IMR-90 (cell line): Measurements from ENCODE around the gene SCG5.

Source experiments
- BHLHE40 ChIP-seq: fragments of 150-350 bp; IDR thresholded peaks from 2 replicates; pipeline ENCODE4 v1.6.1; 2016; ENCODE audit warnings: mild to moderate bottlenecking, low read depth, low read length
- CEBPB ChIP-seq: IDR thresholded peaks from 2 replicates; pipeline ENCODE4 v1.6.1; 2012; ENCODE audit warnings: low read depth, low read length, improper control_type of control experiment
- CHD1 ChIP-seq: IDR thresholded peaks from 2 replicates; pipeline ENCODE4 v1.6.1; 2012; ENCODE audit warnings: low read depth, low read length, improper control_type of control experiment
- CTCF ChIP-seq: conservative IDR thresholded peaks from 2 replicates; pipeline ENCODE4 v1.5.1; 2012; ENCODE audit warnings: mild to moderate bottlenecking, low read depth, low read length, improper control_type of control experiment
- FOS ChIP-seq: fragments of 150-350 bp; IDR thresholded peaks from 2 replicates; pipeline ENCODE4 v1.6.1; 2016; ENCODE audit warnings: low read depth, low read length
- POLR2A ChIP-seq: IDR thresholded peaks from 2 replicates; pipeline ENCODE4 v1.6.1; 2012; ENCODE audit warnings: mild to moderate bottlenecking, low read depth, low read length
- RAD21 ChIP-seq: IDR thresholded peaks from 2 replicates; pipeline ENCODE4 v1.6.1; 2012; ENCODE audit warnings: low read length, improper control_type of control experiment
- RCOR1 ChIP-seq: IDR thresholded peaks from 2 replicates; pipeline ENCODE4 v1.6.1; 2012; ENCODE audit warnings: mild to moderate bottlenecking, low read length, improper control_type of control experiment; ENCODE audit not compliant: insufficient replicate concordance
- SMC3 ChIP-seq: fragments of 150-350 bp; IDR thresholded peaks from 2 replicates; pipeline ENCODE4 v1.6.1; 2016; ENCODE audit warnings: low read depth, mild to moderate bottlenecking, antibody characterized with exemption, low read length, moderate library complexity
- USF2 ChIP-seq: fragments of 150-350 bp; IDR thresholded peaks from 2 replicates; pipeline ENCODE4 v1.6.1; 2017; ENCODE audit warnings: mild to moderate bottlenecking, antibody characterized with exemption, low read length, low read depth

- TF ChIP-seq CTCF (no peak), POLR2A (no peak), SMC3 (no peak), CHD1 (no peak), FOS (no peak), RAD21 (no peak), BHLHE40 (no peak), RCOR1 (no peak), CEBPB (no peak), USF2 (no peak)
These were observed 1.3 kb downstream of the SCG5 start for GRCh38 chr15:32642667-32643435.
